GM18520 (cell line): Measurements from ENCODE around the gene SPX.

ENCODE experiments used
- ATAC-seq: cut with Tn5 transposase; IDR thresholded peaks from one replicate; pipeline ENCODE4 v1.9.1; 2021; ENCODE audit not compliant: unreplicated experiment

The SPX gene

GRCh38 chr12:21526053-21526452 lies at the start of gene SPX:
Gene SPX (plus strand): TSS chr12:21526296. CDS start chr12:21526473, 177 bp downstream.
- ATAC-seq: no peak

GRCh38 chr12:21476949-21477348 lies 49.1 kb upstream of the SPX start:
- ATAC-seq: no peak

- no peak for ATAC-seq
Observed at GRCh38 chr12:21478756-21479455, 47.2 kb upstream of the SPX start.

- no peak for ATAC-seq
Observed at GRCh38 chr12:21483531-21483930, 42.6 kb upstream of the SPX start.

- ATAC-seq: no peak
Observed at GRCh38 chr12:21485998-21486397, 40.1 kb upstream of the SPX start.

- ATAC-seq: no peak
Observed at GRCh38 chr12:21499765-21500164, 26.3 kb upstream of the SPX start.

- no peak for ATAC-seq
Observed at GRCh38 chr12:21500786-21501257, 25.3 kb upstream of the SPX start.

- ATAC-seq: peak; percentile 99
Observed at GRCh38 chr12:21501258-21502163, 24.6 kb upstream of the SPX start, which contains the start of the genes GOLT1B and RECQL. Gene GOLT1B (plus strand): TSS chr12:21501789. CDS start chr12:21501924, 135 bp downstream. Gene RECQL (minus strand): TSS chr12:21501635. CDS start chr12:21499570, 2,065 bp downstream.

- no peak for ATAC-seq
Observed at GRCh38 chr12:21502164-21502496, 24.0 kb upstream of the SPX start.

- no peak for ATAC-seq
Observed at GRCh38 chr12:21502872-21503271, 23.2 kb upstream of the SPX start.

- ATAC-seq: no peak
Observed at GRCh38 chr12:21505888-21506287, 20.2 kb upstream of the SPX start.

GRCh38 chr12:21507849-21508248 lies 18.2 kb upstream of the SPX start:
- no peak for ATAC-seq

GRCh38 chr12:21509768-21510167 lies 16.3 kb upstream of the SPX start:
- peak; percentile 97 for ATAC-seq

- ATAC-seq: no peak
Observed at GRCh38 chr12:21516281-21516680, 9.8 kb upstream of the SPX start.

- no peak for ATAC-seq
Observed at GRCh38 chr12:21518451-21518850, 7.6 kb upstream of the SPX start.

- ATAC-seq: no peak
Observed at GRCh38 chr12:21521541-21521940, 4.6 kb upstream of the SPX start.

- no peak for ATAC-seq
Observed at GRCh38 chr12:21523148-21523547, 2.9 kb upstream of the SPX start.

- no peak for ATAC-seq
Observed at GRCh38 chr12:21526721-21527345, 737 bp downstream of the SPX start.

GRCh38 chr12:21527451-21528180 lies 1.5 kb downstream of the SPX start:
- ATAC-seq: peak; percentile 95

GRCh38 chr12:21528953-21529352 lies 2.9 kb downstream of the SPX start:
- ATAC-seq: no peak

- ATAC-seq: no peak
Observed at GRCh38 chr12:21529456-21529855, 3.4 kb downstream of the SPX start.
